ENCODE data around the gene FHL3. TPM values are rescaled to one million over a fixed set of nuclear protein-coding genes. Genes with fewer than 3 reads are reported as not detected.
"Not testable (repeated sequence)": the region's sequence is repeated elsewhere in the genome, so short reads cannot be mapped to it uniquely, and the experiment has no call there.

FHL3 gene
- total and polyA plus RNA-seq, 9 of the 15 experiments (the other 6 are each of a cell fraction or from before 2014, with no cell fraction given) = 6.1 to 144 (median 34.1) TPM

DNA sequence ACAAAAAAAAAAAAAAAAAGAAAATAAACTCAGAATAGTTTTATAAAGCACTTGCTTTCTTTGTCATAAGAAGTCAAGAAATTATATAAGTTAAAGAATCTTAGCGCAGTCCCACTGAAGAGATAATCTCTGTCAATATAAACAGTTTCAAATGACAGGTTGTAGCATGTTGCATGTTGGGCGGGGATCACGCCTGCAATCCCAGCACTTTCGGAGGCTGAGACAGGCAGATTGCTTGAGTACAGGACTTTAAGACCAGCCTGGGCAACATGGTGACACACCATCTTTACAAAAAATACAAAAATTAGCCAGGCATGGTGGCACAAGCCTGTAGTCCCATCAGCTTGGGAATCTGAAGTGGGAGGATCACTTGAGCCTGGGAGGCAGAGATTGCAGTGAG lies 40.0 kb downstream of the FHL3 start (continued):
- TF ChIP-seq, protein P1, sequence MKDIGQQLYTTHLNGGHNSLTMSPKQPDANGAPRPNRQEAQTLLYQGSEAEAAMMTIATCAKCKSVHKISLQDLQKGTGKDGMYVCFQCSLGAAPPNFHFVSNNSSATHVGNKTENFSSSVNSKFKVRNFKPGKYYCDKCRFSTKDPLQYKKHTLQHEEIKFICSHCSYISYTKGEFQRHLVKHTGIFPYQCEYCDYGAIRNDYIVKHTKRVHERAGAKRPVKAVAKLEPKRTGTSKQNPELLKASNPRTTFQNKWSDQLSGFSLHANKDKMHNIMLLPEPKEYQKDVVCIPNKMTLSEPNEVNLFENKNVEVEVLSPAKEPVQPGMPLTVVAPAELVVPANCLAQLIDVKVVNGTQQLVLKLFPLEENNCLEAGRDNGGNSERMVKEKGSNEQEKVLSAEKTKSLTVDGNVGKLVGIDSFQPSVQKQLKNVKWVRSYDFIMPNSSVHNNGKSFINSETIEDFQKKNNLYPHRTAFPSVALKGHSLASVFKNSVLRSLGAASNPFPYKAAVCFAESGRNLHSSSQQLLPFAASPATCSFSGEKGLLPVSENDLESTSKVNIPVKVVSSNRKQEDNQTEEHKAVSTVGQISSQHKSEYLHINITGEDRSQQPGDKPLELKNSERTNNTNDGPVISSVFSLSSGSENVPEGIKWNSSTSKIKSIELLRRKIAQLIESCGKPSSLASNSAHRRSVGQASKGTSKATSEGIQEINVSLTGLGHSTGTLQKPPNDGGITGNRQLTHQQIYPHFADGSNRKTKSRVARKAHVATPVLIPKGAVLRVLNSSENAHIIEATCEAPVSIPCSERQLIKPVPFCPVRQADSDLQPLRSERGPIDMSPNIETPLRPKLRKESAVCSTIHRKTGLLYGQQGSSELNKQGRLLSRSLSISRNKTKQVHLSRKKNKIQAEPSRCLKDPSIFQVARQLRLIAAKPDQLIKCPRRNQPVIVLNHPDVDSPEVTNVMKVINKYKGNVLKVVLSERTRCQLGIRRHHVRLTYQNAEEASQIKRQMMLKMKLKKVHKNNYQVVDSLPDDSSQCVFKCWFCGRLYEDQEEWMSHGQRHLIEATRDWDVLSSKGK (CRISPR knock-in tag; IDR thresholded peaks at IDR 0.05) = no peak
- TF ChIP-seq PYGO2 (tag; IDR thresholded peaks at IDR 0.05) (no peak), ZKSCAN3 (CRISPR knock-in tag; IDR thresholded peaks at IDR 0.05) (no peak), ELF4 (CRISPR knock-in tag; IDR thresholded peaks at IDR 0.05) (no peak), TGIF2 (CRISPR knock-in tag; IDR thresholded peaks at IDR 0.05) (no peak), ZNF212 (CRISPR knock-in tag; IDR thresholded peaks at IDR 0.05) (no peak)
- TF ChIP-seq, protein P2, sequence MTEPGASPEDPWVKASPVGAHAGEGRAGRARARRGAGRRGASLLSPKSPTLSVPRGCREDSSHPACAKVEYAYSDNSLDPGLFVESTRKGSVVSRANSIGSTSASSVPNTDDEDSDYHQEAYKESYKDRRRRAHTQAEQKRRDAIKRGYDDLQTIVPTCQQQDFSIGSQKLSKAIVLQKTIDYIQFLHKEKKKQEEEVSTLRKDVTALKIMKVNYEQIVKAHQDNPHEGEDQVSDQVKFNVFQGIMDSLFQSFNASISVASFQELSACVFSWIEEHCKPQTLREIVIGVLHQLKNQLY (CRISPR knock-in tag; conservative IDR thresholded peaks at IDR 0.05) = no peak

DNA sequence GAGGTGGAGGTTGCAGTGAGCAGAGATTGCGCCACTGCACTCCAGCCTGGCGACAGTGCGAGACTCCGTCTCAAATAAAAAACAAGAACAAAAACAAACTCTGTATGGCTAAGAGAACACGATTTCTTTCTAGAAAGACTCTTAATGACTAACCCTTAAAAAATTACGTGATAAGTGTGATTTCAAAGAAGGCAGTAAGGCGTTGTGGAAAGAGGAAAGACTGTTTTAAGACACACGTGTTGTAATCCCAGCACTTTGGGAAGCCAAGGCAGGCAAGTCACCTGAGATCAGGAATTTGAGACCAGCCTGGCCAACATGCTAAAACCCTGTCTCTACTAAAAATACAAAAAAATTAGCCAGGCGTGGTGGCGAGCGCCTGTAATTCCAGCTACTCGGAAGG lies 41.2 kb downstream of the FHL3 start:
- H3K4me3 ChIP-seq; H4K20me1 ChIP-seq (replicated peaks; ENCODE audit: control insufficient read depth, insufficient read depth, low read length); H2AFZ ChIP-seq (ENCODE audit: low read depth, low read length); CTCF ChIA-PET (ENCODE audit: low intra/inter-chr PET ratio); H3K27ac ChIP-seq (ENCODE audit: extremely low read depth, low read depth, low read length); ATAC-seq; H3K79me2 ChIP-seq (ENCODE audit: control insufficient read depth, insufficient read depth, low read length); H3K9ac ChIP-seq (ENCODE audit: insufficient read depth in 1 of 2, low read depth in 2 of 2, low read length in 2 of 2); H3K4me1 ChIP-seq (replicated peaks in 1 of 2; ENCODE audit: control insufficient read depth in 2 of 2, insufficient read depth in 2 of 2, low read length in 2 of 2); FAIRE-seq; BruUV-seq (replicated peaks); H3K4me2 ChIP-seq (ENCODE audit: insufficient read depth, low read length); in situ Hi-C loops (cut with MboI); H3K9me1 ChIP-seq (ENCODE audit: control insufficient read depth, insufficient read depth, low read length); H3K9me3 ChIP-seq (replicated peaks; ENCODE audit: control insufficient read depth, insufficient read depth, low read depth, low read length); H3K27me3 ChIP-seq (ENCODE audit: control insufficient read depth in 2 of 2, insufficient read depth in 2 of 2, low read length in 2 of 2); intact Hi-C loops (cut with micrococcal nuclease); DNase-seq (ENCODE audit: extremely low read depth in 1 of 4, low spot score in 3 of 4): not testable (repeated sequence)
- 90% methylated on average over 12 of the region's 12 CpGs for WGBS (ENCODE audit: insufficient coverage, low coverage, missing lambda C conversion rate)
- peaks cover 83% of the 10 kb centered on the region for H3K36me3 ChIP-seq (ENCODE audit: control insufficient read depth, insufficient read depth, low read length)
- POLR2A ChIA-PET = interaction anchor here (1.1 kb wide), 1 partner anchor 8 kb away, joined by 4 read pairs; no protein-coding TSS in a partner anchor
